ENCODE results near the gene POMT2.

The POMT2 gene

DNA sequence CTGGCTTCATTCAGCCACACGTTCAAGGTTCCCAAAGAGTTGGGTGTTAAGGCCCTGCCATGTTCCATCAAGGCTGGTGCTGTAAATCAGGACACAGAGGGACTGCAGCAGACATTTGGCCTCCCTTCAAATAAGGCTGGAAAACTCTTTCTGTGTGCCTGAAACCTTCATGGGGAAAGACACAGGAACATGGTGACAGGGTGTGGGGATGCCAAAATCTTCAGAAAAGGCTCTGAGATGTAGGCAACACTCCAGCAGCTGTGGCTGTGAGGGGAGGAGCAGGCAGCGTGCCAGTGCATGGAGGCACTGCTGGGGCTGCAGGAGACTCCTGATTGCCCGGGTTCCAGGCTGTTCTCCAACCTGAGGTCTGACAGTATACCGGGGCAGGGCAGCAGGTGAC lies 15.0 kb downstream of the POMT2 start:
- no peak for TF ChIP-seq CTCF (IDR thresholded peaks at IDR 0.05; ENCODE audit: low read depth, low read length, missing control alignments)
- Histone ChIP-seq H3K27ac (no peak overlapping the region), H3K27me3 (replicated peaks) (no peaks in the 10 kb centered on the region), H3K36me3 (replicated peaks) (no peaks in the 10 kb centered on the region), H3K4me3 (ENCODE audit: low read depth, low read length) (no peak overlapping the region)
- DNase-seq, result no peak
- in situ Hi-C loops (cut with HindIII; ENCODE audit: low pct_ligation_motif_present, low sequenced_read_pairs), result no loop called here

- TF ChIP-seq CTCF (IDR thresholded peaks at IDR 0.05; ENCODE audit: low read depth, low read length, missing control alignments), result no peak
- Histone ChIP-seq H3K27ac (peak overlapping the region; percentile 90), H3K36me3 (replicated peaks) (no peaks in the 10 kb centered on the region), H3K4me3 (ENCODE audit: low read depth, low read length) (no peak overlapping the region), H3K27me3 (replicated peaks) (no peaks in the 10 kb centered on the region)
- DNase-seq, result peak; percentile 96
- in situ Hi-C loops (cut with HindIII; ENCODE audit: low pct_ligation_motif_present, low sequenced_read_pairs), result no loop called here
Observed at GRCh38 chr14:77303417-77304156, 17.1 kb downstream of the POMT2 start.

DNA sequence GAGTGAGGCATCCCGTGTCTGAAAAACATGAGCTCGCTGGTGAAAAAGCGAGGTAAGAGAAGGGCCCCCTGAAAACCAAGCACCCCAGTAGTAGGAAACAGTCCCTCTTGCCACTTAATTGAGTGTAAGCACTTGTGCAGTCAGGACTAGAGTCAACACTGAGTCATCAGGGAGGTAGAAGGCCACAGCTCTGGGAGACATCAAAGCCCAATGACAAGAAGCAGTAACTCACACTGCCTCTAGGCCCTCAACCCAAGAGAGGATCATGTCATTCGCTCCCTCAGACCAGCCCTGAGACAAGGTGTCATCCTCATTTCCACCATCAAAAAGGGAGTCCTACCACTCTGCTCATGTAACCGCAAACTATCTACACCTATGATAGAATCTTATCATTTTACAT lies 17.8 kb downstream of the POMT2 start:
- Histone ChIP-seq H3K36me3 (replicated peaks) (no peaks in the 10 kb centered on the region), H3K4me3 (ENCODE audit: low read depth, low read length) (no peak overlapping the region), H3K27ac (peak overlapping the region; percentile 90), H3K27me3 (replicated peaks) (no peaks in the 10 kb centered on the region)
- no peak for TF ChIP-seq CTCF (IDR thresholded peaks at IDR 0.05; ENCODE audit: low read depth, low read length, missing control alignments)
- in situ Hi-C loops (cut with HindIII; ENCODE audit: low pct_ligation_motif_present, low sequenced_read_pairs), result no loop called here
- DNase-seq, result peak; percentile 67

DNA sequence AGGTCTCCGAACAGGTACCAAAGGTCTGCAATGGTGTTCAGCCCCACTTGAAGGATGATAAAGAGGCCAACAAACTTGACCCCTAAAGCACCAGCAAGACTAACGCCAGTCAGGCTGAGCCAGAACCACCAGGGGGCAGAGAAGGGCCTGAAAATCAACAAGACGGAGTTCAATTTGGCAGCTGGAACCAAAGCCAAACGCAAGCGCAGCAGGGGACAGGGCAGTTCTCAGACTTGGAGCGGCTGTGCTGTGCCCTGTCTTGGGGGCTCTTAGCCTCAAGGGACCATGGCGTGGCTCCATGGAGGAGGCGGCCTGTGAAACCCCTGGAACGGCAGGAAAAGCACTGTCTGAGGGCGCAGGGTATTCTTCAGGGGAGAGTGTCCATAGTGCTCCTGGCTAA lies 19.6 kb downstream of the POMT2 start:
- Histone ChIP-seq H3K27ac (no peak overlapping the region), H3K27me3 (replicated peaks) (no peaks in the 10 kb centered on the region), H3K4me3 (ENCODE audit: low read depth, low read length) (no peak overlapping the region), H3K36me3 (replicated peaks) (peaks cover 7% of the 10 kb centered on the region)
- peak; percentile 94 for TF ChIP-seq CTCF (IDR thresholded peaks at IDR 0.05; ENCODE audit: low read depth, low read length, missing control alignments)
- DNase-seq, result peak; percentile 86
- in situ Hi-C loops (cut with HindIII; ENCODE audit: low pct_ligation_motif_present, low sequenced_read_pairs), result no loop called here

DNA sequence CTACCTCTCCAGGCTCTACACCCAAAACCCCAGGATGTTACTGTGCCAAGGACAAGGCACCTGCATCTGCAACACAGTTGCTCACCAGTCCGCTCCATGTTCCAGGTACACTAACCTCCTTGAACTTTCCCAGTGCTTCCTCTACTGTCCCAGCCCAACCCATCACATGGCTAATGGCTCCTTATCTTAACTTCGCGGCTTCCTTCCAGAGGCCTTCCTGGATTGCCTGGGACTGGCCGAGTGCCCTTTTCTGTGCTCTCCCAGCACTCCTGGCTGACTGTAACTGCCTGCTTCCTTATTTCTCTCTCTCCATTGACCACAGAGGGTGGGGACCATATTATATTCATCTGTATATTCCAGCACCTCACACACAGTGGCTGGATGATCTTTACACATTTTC lies 20.9 kb downstream of the POMT2 start:
- H3K4me3 ChIP-seq (ENCODE audit: low read depth, low read length), result no peak overlapping the region
- no peak for TF ChIP-seq CTCF (IDR thresholded peaks at IDR 0.05; ENCODE audit: low read depth, low read length, missing control alignments)
- in situ Hi-C loops (cut with HindIII; ENCODE audit: low pct_ligation_motif_present, low sequenced_read_pairs), result no loop called here
- no peak overlapping the region for H3K27ac ChIP-seq
- DNase-seq, result no peak
- peaks cover 12% of the 10 kb centered on the region for H3K36me3 ChIP-seq (replicated peaks)
- H3K27me3 ChIP-seq (replicated peaks), result no peaks in the 10 kb centered on the region

DNA sequence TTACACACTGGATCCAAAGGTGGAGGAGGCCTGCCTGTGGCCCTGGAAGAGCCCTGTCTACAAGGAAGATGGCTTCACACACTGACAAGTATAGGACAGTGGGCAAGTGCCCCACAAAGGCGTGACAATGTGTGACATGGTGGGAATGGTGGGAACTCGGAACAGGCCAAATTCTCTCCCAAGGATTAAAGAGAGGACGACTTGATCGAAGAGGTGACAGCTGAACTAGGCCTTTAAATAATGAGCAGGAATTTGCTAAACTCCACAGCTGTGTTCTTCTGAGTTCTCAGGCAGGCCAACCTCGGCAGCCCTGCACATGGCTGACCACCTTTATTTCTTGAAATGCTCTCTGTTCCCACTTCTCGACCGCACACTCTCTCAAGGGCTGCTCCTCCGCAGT lies 23.8 kb downstream of the POMT2 start:
- no peak for DNase-seq
- in situ Hi-C loops (cut with HindIII; ENCODE audit: low pct_ligation_motif_present, low sequenced_read_pairs), result no loop called here

More for the DNA sequence above, 23.8 kb downstream of the POMT2 start:
- Histone ChIP-seq H3K36me3 (replicated peaks) (peaks cover 12% of the 10 kb centered on the region), H3K27me3 (replicated peaks) (no peaks in the 10 kb centered on the region), H3K4me3 (ENCODE audit: low read depth, low read length) (no peak overlapping the region), H3K27ac (no peak overlapping the region)
- TF ChIP-seq CTCF (IDR thresholded peaks at IDR 0.05; ENCODE audit: low read depth, low read length, missing control alignments), result no peak
